Prostate gland (tissue), 2 donors: ENCODE data around the gene POLR3G.

ENCODE experiments used
- POLR2A ChIP-seq: fragments of 450-650 bp; IDR thresholded peaks from one replicate; pipeline ENCODE4 v1.6.1; 2016; ENCODE audit warnings: antibody characterized with exemption, mild to moderate bottlenecking
- TF ChIP-seq, protein P1 (sequence below), 4 experiments: fragments of 200-600 bp in 2 of 4; fragments of 450-650 bp in 2 of 4; sonication (generic) in 2 of 4; IDR thresholded peaks; 1 replicate in 3 of 4; 2 replicates in 1 of 4; pipeline ENCODE4 v1.5.1; 2016 to 2019; ENCODE audit warnings: antibody characterized with exemption in 4 of 4, mild to moderate bottlenecking in 2 of 4, moderate library complexity in 2 of 4

- no peak for TF ChIP-seq POLR2A
- TF ChIP-seq, protein P1, sequence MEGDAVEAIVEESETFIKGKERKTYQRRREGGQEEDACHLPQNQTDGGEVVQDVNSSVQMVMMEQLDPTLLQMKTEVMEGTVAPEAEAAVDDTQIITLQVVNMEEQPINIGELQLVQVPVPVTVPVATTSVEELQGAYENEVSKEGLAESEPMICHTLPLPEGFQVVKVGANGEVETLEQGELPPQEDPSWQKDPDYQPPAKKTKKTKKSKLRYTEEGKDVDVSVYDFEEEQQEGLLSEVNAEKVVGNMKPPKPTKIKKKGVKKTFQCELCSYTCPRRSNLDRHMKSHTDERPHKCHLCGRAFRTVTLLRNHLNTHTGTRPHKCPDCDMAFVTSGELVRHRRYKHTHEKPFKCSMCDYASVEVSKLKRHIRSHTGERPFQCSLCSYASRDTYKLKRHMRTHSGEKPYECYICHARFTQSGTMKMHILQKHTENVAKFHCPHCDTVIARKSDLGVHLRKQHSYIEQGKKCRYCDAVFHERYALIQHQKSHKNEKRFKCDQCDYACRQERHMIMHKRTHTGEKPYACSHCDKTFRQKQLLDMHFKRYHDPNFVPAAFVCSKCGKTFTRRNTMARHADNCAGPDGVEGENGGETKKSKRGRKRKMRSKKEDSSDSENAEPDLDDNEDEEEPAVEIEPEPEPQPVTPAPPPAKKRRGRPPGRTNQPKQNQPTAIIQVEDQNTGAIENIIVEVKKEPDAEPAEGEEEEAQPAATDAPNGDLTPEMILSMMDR (IDR thresholded peaks at IDR 0.05), result no peak
Observed at GRCh38 chr5:90563108-90563507, 88.4 kb downstream of the POLR3G start.
